ENCODE data around the gene DISC1.

DISC1 gene

GRCh38 chr1:231806623-231807495, 180.3 kb downstream of the DISC1 start (continued):
- TF ChIP-seq CSDC2 (CRISPR knock-in tag; IDR thresholded peaks at IDR 0.05) (no peak), PPARA (CRISPR knock-in tag; IDR thresholded peaks at IDR 0.05; ENCODE audit: borderline replicate concordance) (no peak), TSHZ2 (CRISPR knock-in tag; IDR thresholded peaks at IDR 0.05) (no peak), ISL1 (CRISPR knock-in tag; IDR thresholded peaks at IDR 0.05) (no peak), ZFP3 (CRISPR knock-in tag; IDR thresholded peaks at IDR 0.05) (no peak), ZFP30 (CRISPR knock-in tag; IDR thresholded peaks at IDR 0.05) (no peak)
- TF ChIP-seq, protein P1, sequence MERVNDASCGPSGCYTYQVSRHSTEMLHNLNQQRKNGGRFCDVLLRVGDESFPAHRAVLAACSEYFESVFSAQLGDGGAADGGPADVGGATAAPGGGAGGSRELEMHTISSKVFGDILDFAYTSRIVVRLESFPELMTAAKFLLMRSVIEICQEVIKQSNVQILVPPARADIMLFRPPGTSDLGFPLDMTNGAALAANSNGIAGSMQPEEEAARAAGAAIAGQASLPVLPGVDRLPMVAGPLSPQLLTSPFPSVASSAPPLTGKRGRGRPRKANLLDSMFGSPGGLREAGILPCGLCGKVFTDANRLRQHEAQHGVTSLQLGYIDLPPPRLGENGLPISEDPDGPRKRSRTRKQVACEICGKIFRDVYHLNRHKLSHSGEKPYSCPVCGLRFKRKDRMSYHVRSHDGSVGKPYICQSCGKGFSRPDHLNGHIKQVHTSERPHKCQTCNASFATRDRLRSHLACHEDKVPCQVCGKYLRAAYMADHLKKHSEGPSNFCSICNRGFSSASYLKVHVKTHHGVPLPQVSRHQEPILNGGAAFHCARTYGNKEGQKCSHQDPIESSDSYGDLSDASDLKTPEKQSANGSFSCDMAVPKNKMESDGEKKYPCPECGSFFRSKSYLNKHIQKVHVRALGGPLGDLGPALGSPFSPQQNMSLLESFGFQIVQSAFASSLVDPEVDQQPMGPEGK (CRISPR knock-in tag; IDR thresholded peaks at IDR 0.05; ENCODE audit: borderline replicate concordance): no peak

GRCh38 chr1:231807541-231807940, 181.0 kb downstream of the DISC1 start:
- no peak for TF ChIP-seq POU6F1 (CRISPR knock-in tag; IDR thresholded peaks at IDR 0.05; ENCODE audit: borderline replicate concordance, low read depth)
- no peak for TF ChIP-seq BACH2 (CRISPR knock-in tag; IDR thresholded peaks at IDR 0.05; ENCODE audit: borderline replicate concordance)
- no peak for TF ChIP-seq RARB (CRISPR knock-in tag; IDR thresholded peaks at IDR 0.05)
- TF ChIP-seq, protein P2, sequence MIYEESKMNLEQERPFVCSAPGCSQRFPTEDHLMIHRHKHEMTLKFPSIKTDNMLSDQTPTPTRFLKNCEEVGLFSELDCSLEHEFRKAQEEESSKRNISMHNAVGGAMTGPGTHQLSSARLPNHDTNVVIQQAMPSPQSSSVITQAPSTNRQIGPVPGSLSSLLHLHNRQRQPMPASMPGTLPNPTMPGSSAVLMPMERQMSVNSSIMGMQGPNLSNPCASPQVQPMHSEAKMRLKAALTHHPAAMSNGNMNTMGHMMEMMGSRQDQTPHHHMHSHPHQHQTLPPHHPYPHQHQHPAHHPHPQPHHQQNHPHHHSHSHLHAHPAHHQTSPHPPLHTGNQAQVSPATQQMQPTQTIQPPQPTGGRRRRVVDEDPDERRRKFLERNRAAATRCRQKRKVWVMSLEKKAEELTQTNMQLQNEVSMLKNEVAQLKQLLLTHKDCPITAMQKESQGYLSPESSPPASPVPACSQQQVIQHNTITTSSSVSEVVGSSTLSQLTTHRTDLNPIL (CRISPR knock-in tag; IDR thresholded peaks at IDR 0.05; ENCODE audit: low read depth): no peak
- TF ChIP-seq ZNF70 (CRISPR knock-in tag; IDR thresholded peaks at IDR 0.05): no peak
- no peak for TF ChIP-seq ZFP30 (CRISPR knock-in tag; IDR thresholded peaks at IDR 0.05)
- no peak for TF ChIP-seq ARNTL (CRISPR knock-in tag; IDR thresholded peaks at IDR 0.05; ENCODE audit: borderline replicate concordance, low read depth)
- no peak for TF ChIP-seq ESRRG (CRISPR knock-in tag; IDR thresholded peaks at IDR 0.05)
- TF ChIP-seq, protein P1 (CRISPR knock-in tag; IDR thresholded peaks at IDR 0.05; ENCODE audit: borderline replicate concordance): no peak
- no peak for TF ChIP-seq TSHZ2 (CRISPR knock-in tag; IDR thresholded peaks at IDR 0.05)
- TF ChIP-seq SNAI2 (CRISPR knock-in tag; IDR thresholded peaks at IDR 0.05): no peak
- TF ChIP-seq ZNF565 (CRISPR knock-in tag; conservative IDR thresholded peaks at IDR 0.05; ENCODE audit: low read depth): no peak
- no peak for TF ChIP-seq ZC3H10 (CRISPR knock-in tag; IDR thresholded peaks at IDR 0.05)
- ATAC-seq: no peak
